Measurements from ENCODE around the gene CFAP61.

- no peak for TF ChIP-seq CTCF (IDR thresholded peaks at IDR 0.05)
- TF ChIP-seq TCF7L2 (IDR thresholded peaks at IDR 0.05; ENCODE audit: low read depth, low read length), result no peak
- TF ChIP-seq, protein P1, sequence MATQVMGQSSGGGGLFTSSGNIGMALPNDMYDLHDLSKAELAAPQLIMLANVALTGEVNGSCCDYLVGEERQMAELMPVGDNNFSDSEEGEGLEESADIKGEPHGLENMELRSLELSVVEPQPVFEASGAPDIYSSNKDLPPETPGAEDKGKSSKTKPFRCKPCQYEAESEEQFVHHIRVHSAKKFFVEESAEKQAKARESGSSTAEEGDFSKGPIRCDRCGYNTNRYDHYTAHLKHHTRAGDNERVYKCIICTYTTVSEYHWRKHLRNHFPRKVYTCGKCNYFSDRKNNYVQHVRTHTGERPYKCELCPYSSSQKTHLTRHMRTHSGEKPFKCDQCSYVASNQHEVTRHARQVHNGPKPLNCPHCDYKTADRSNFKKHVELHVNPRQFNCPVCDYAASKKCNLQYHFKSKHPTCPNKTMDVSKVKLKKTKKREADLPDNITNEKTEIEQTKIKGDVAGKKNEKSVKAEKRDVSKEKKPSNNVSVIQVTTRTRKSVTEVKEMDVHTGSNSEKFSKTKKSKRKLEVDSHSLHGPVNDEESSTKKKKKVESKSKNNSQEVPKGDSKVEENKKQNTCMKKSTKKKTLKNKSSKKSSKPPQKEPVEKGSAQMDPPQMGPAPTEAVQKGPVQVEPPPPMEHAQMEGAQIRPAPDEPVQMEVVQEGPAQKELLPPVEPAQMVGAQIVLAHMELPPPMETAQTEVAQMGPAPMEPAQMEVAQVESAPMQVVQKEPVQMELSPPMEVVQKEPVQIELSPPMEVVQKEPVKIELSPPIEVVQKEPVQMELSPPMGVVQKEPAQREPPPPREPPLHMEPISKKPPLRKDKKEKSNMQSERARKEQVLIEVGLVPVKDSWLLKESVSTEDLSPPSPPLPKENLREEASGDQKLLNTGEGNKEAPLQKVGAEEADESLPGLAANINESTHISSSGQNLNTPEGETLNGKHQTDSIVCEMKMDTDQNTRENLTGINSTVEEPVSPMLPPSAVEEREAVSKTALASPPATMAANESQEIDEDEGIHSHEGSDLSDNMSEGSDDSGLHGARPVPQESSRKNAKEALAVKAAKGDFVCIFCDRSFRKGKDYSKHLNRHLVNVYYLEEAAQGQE (IDR thresholded peaks at IDR 0.05; ENCODE audit: insufficient read depth in 1 of 2, low read depth in 2 of 2, low read length in 1 of 2), result no peak
- TF ChIP-seq POLR2AphosphoS5 (IDR thresholded peaks at IDR 0.05; ENCODE audit: low read depth, low read length), result no peak
- TF ChIP-seq SIN3A (IDR thresholded peaks at IDR 0.05; ENCODE audit: borderline replicate concordance, insufficient read depth, low read depth, low read length), result no peak
Measured at GRCh38 chr20:20391766-20392165, 339.4 kb downstream of the CFAP61 start.
